ENCODE measurements around the gene ESPNL.
"Not testable (repeated sequence)": the region's sequence is repeated elsewhere in the genome, so short reads cannot be mapped to it uniquely, and the experiment has no call there.

The ESPNL gene, protein sequence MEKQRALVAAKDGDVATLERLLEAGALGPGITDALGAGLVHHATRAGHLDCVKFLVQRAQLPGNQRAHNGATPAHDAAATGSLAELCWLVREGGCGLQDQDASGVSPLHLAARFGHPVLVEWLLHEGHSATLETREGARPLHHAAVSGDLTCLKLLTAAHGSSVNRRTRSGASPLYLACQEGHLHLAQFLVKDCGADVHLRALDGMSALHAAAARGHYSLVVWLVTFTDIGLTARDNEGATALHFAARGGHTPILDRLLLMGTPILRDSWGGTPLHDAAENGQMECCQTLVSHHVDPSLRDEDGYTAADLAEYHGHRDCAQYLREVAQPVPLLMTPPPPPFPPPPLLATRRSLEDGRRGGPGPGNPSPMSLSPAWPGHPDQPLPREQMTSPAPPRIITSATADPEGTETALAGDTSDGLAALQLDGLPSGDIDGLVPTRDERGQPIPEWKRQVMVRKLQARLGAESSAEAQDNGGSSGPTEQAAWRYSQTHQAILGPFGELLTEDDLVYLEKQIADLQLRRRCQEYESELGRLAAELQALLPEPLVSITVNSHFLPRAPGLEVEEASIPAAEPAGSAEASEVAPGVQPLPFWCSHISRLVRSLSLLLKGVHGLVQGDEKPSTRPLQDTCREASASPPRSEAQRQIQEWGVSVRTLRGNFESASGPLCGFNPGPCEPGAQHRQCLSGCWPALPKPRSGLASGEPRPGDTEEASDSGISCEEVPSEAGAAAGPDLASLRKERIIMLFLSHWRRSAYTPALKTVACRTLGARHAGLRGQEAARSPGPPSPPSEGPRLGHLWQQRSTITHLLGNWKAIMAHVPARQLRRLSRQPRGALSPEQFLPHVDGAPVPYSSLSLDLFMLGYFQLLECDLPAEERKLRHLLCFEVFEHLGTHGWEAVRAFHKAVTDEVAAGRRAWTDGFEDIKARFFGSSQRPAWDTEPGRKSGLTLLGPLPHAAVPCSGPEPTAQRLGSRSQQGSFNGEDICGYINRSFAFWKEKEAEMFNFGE

DNA sequence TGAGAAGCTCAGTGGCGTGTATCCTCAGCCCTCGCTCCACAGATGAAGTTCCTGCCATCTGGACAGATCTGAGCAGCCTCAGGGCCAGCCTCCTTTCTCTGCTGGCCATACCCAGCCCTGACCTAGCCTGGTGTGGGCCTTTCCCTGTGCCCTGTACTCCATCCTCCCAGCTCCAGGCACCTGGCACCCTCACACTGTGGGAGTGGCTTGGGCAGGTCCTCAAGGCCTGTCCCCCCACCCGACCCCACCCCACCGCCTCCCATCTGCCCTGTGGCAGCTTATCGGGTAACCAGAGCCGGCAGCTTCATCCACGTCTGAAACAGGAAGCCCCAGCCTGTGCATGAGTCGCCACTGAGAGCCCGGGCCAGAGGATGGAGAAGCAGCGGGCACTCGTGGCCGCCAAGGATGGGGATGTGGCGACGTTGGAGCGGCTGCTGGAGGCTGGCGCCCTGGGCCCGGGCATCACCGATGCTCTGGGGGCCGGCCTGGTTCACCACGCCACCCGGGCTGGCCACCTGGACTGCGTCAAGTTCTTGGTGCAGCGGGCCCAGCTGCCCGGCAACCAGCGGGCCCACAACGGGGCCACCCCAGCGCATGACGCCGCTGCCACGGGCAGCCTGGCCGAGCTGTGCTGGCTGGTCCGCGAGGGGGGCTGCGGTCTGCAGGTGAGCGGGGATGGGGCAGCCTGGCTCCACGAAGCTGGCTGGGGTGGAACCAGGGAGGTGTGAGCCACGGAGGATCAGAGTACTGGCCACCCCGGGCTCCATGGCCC, at the start of gene ESPNL:
ESPNL (plus strand) TSS at position 292 of the 772 bp plus-strand sequence; CDS start at position 372, 80 bp downstream.
- DNase-seq (ENCODE audit: low read depth), result no peak

DNA sequence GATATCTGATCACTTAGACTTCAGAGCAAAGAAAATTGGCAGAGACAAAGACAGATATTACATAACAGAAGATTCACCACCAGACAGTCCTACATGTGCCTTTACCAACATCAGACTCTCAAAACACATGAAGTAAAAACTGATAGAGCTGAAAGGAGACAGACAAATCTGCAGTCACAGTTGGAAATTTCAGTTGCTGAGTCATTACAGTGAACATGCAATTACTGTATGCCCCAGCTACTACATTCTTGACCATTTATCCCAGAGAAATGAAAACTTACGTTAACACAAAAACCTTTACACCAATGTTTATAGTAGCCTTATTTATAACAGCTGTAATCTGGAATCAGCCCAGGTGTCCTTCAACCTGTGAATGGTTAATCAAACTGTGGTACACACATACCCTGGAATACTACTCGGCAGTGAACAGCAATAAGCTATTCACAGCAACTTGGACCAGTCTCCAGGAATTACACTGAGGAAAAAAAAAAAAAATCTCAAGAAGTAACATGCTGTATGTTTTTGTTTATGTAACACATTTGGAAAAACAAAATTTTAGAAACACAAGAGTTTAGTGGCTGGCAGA, 46.9 kb upstream of the ESPNL start:
- DNase-seq (ENCODE audit: low read depth), result no peak

DNA sequence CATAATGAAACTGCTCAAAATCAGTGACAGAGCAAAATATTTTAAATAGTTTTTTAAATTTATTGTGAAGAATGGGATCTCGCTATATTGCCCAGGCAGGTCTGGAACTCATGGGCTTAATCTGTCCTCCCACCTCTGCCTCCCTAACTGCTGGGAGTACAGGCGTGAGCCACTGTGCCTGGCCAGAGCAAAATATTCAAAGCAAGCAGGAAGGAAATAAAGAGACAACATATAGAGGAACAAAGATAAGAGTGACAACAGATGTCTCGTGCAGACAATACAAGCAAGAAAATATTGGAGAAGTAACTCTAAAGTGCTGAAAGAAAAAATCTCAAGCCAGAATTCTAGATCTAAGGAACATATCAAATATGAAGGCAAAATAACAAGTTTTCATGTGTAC, 44.3 kb upstream of the ESPNL start:
- DNase-seq (ENCODE audit: low read depth), result no peak

DNA sequence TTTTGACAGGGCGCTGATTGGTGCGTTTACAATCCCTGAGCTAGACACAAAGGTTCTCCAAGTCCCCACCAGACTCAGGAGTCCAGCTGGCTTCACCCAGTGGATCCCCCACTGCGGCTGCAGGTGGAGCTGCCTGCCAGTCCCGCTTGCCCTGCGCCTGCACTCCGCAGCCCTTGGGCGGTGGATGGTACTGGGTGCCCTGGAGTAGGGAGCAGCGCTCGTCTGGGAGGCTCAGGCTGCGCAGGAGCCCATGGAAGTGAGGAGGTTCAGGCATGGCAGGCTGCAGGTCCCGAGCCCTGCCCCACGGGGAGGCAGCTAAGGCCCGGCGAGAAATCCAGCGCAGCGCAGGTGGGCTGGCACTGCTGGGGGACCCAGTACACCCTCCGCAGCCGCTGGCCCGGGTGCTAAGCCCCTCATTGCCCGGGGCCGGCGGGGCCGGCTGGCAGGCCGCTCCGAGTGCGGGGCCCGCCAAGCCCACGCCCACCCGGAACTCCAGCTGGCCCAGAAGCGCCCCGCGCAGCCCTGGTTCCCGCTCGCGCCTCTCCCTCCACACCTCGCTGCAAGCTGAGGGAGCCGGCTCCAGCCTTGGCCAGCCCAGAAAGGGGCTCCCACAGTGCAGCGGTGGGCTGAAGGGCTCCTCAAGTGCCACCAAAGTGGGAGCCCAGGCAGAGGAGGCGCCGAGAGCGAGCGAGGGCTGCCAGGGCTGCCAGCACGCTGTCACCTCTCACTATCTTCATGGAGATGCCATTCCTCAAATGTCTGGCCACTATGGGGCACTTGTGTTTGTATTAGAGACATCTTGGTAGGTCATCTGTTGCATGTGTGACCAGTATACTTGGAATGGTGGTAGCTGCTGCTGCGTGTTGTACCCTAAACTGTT, 42.2 kb upstream of the ESPNL start:
- not testable (repeated sequence) for DNase-seq (ENCODE audit: low read depth)

DNA sequence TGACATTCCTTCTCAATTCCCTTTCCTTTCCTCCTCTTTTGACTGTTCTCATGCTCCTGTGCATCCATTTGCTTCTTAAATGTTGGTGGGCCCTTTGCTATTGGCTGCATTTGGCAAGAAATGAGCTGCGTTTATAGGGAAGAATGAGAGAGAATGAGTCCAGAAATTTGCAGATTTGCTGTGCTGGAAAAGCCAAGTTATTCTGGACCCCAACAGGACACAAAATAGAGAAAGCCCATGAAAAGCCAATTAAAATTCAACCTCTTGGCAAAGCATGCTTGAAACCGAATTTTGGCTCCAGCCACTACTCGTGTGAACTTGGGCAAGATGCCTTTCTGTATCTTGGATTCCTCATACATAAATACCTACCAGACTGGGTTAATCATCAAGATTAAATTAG, 40.6 kb upstream of the ESPNL start:
- no peak for DNase-seq (ENCODE audit: low read depth)

DNA sequence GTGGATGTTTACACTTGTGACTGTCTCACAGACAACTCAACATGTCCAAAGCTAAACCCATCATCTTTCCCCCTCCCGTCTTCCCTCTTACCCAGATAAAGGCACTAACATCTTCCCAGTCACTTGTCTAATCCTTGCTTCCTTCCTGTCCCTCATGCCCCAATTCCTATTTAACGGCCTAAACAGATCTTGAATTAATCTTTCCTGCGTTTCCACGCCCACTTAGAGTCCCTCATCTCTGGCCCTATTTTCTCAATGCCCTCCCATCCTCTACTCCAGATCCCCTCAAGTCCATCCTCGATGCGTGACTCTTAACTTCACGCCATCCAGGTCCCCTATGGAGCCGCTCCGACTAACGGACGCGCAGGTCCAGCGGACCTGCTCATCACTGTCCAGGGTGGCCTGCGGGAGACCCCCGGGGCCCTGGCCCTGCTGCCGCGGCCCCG, 40.0 kb upstream of the ESPNL start:
- no peak for DNase-seq (ENCODE audit: low read depth)

DNA sequence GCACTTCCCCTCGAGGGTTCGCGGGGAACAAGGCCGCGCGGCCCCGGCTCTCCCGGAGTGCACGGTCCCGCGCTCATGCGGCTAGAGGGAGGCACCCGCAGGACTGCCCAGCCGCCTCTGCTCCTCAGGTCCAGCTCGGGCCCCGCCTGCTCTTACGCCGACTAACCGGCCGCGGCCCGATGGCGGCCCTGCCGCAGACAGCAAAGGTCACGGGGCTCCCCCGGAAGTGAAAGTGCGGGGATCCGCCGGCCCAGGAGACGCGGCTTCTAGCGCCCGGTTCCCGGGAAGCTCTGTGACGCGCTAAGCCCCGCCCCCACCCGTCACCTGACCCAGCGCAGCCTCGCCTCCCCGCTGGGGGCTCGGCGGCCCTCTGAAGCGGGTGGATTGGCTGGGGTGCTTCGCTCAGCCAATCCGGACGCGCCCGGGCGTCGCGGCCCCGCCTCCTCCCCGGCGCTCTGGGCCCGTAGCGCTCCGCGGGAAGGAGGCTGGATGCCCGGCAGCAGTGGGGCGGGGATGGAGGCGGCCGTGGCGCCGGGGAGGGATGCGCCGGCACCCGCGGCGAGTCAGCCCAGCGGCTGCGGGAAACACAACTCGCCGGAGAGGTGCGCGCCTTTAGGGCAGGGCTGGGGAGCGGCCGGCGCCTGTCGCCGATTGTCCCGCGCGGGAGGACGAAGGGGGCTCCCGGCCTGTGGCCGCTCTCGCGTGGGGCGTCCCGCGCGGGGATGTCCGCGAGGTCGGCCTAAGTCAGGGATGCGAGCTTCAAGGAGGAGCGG, 39.4 kb upstream of the ESPNL start, which contains the start of gene SCLY:
SCLY (plus strand) TSS at position 460 of the 773 bp plus-strand sequence; CDS start at position 514, 54 bp downstream.
- peak; percentile 96 for DNase-seq (ENCODE audit: low read depth)

DNA sequence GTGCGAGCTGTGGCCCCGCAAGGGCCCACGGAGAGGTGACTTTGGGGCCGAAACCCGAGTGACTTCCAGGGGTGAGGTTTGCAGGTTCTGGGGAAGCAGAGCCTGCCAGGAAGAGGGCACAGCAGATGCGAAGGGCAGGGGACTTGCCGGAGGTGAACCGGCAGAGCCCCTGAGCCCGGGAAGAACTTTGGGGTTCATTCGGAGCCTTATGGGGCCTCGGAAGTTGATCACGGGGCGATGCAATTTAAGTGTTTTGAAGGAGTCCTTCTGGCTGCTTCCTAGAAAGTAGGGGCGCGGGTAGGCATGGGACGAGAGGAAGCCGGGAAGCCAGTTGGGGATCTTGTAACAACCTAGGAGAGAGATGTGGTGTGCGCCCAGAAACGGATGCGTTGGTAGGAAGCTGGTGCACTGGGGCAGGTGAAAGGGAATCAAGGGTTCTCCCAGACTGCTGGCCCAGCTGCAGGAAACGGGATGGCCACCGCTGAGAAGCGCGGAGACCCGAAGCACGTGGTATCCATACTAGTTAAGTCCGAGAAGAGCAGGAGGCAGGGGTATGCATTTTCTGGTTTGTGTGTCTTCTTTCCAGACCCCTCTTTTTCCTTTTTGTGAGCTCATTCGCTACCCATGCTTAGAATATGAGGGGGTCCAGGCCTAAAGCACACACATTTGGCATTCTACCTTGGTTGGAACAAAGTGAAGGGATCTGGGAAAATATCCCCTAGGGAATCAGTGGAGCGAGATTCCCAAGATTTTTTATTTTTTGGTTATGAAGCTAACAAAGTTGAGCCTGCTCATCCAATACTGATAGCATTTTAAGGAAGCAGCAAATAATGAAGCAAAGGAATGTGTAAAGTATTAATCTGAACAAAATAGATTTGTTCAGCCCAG, 38.6 kb upstream of the ESPNL start:
- DNase-seq (ENCODE audit: low read depth), result no peak

DNA sequence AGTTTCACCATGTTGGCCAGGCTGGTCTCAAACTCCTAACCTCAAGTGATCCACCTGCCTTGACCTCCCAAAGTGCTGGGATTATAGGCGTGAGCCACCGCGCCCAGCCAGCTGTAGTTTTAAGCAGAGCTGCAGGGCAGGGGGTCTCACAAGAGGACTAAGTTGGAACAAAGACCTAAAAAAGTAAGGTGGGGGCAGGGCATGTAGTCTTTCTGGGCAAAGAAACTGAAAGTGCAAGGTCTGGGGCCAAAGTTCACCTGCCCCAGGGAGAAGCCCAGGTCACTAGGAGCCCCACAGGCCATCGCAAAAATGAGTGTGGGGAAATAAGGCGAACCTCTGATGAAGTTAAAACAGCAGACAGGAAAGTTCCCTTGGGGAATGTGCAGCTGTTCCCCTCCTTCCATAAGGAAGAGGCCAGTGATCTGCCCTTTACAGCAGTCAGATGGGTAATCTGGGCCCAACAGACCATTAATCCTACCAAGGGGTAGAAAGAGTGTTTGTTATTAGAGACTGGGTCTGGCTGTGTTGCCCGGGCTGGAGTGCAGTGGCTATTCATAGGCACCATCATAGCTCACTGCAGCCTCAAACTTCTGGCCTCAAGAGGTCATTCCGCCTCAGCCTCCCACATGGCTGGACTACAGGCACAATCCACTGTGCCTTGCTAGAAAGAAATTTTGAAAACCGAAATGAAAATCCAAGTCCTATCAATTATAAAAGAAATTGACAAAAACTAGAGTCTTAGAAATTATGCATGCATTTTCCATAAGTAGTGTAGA, 36.5 kb upstream of the ESPNL start:
- DNase-seq (ENCODE audit: low read depth), result no peak

DNA sequence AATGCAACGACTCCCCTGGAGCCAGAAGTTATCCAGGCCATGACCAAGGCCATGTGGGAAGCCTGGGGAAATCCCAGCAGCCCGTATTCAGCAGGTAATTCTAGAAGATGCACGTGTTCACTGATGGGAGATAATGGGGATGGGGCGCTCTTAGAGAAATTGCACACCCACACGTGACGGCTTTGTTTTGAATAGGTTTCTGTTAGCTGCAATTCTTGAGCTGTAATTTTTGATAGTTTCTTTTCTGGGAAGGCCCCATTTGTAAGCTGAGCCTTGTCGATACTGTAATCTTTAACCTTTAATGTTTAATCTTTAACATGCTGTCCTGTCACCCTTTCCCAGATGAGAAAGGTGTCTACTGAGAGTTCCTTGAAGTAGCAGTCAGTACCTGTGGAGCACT, 35.8 kb upstream of the ESPNL start:
- no peak for DNase-seq (ENCODE audit: low read depth)

DNA sequence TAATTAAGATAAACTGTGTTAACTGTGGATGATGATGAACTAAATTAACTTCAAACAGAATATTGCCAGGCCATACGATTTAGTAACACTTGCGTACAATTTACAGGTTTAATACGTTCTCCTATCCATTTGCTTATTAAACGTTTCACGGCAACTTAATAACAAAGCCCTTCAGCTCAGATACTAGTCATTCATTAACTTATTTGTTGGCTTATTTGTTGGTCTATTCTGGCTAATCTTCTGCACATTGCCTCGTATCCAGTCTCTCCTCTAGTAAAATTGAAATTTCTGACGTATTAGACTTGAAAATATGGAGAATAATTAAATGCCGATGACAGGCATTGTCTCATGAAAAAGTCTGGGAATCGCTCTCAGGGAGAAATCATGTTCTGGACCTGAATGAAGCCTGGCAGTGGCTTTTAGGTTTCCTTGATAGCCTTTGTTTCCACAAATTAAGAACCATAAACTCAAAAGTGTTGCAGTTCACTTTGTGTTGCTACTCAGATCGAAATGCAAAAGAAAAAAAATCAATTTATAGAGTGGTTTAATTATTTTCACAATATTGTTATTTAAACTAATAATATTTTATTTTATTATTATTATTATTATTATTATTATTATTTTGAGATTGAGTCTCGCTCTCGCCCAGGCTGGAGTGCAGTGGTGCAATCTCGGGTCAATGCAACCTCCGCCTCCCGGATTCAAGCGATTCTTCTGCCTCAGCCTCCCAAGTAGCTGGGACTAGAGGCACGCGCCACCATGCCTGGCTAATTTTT, 34.9 kb upstream of the ESPNL start:
- no peak for DNase-seq (ENCODE audit: low read depth)

DNA sequence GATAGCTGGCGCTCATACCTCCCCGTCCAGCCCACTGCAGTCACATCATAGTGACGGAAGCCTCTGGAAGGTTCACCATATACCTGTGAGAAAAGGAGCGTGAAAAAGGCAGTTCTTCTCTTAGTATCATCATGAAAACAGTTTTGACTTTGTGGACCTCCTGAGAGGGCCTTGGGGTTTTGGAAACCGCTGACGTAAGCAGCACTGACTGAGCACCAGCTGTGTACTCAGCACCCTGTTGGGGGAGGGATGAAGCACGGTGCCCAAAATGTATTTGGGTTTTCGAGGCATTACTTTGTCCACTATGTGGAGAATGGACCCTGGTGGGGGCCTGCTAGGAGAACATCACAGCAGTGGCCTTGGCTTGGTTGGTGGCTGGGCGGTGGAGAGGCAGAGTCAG, 33.9 kb upstream of the ESPNL start:
- DNase-seq (ENCODE audit: low read depth), result no peak

DNA sequence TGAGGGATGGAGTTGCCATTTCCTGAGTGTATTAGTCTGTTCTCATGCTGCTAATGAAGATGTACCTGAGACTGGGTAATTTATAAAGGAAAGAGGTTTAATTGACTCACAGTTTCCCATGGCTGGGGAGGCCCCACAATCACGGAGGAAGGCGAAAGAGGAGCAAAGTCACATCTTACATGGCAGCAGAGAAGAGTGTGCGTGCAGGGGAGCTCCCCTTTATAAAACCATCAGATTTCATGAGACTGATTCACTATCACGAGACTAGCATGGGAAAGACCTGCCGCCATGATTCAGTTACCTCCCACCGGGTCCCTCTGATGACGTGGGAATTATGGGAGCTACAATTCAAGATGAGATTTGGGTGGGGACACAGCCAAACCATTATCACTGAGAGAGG, 33.4 kb upstream of the ESPNL start:
- not testable (repeated sequence) for DNase-seq (ENCODE audit: low read depth)

DNA sequence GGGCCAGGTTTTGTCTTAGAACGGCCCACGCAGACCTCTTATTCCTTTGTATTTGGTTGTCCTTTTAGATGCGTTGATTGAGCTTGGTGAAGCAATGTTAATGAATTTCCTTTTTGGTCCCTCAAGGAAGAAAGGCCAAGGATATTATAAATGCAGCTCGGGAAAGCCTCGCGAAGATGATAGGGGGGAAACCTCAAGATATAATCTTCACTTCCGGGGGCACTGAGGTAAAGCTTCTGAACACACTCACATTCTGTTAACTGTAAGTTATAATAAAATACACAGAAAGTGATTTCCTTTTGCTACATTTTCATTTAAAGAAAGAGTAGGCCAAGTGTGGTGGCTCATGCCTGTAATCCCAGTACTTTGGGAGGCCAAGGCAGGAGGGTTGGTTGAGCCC, 32.2 kb upstream of the ESPNL start:
- no peak for DNase-seq (ENCODE audit: low read depth)

DNA sequence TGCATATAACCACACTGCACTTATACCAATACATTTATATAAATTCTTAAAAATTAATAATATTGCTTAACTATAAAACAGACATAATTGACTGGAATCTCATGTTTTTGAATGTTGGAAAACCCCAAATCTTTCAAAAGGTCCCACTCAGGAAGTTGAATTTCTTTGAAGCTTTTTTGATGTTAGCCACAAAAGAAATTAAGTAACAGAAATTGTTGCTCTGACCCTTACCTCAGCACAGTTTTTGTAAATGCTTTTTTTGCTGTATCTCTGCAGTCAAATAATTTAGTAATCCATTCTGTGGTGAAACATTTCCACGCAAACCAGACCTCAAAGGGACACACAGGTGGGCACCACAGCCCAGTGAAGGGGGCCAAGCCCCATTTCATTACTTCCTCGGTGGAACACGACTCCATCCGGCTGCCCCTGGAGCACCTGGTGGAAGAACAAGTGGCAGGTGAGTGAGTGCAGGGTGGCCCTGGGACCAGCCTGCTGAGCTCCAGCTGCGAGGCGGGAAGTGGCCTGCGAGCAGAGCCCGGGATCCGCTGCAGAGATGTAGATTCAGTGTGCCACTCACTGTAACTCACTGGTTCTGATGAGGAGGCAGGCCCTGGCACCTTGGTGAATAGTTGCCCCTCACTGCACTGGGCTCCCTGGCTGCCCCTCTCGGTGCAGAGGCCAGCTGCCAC, 31.0 kb upstream of the ESPNL start:
- no peak for DNase-seq (ENCODE audit: low read depth)

DNA sequence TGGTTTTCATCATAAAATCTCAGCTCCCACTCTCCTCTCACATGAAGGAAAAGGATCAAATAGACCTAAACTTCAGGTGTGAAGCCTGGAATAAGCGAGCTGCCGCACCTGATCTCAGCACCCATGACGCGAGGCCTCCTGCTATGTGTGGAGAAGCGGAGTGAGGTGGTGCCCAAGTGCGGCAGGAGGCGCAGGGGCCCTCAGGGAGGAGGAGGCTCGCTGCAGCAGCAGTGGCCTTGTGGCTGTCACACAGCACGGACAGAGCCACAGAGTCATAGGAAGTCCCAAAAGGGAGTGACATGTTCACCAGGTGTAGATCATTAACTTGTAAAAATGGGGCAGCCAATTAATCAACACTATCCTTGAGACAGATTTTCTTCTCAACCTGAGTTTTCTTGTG, 30.3 kb upstream of the ESPNL start:
- no peak for DNase-seq (ENCODE audit: low read depth)

All from stromal cell of bone marrow (primary cell).